SHP77 (cell line): ENCODE data around the gene MBOAT1.
"Not testable (repeated sequence)": the region's sequence is repeated elsewhere in the genome, so short reads cannot be mapped to it uniquely, and the experiment has no call there.

ENCODE experiments used
- DNase-seq, 2 experiments: peaks; one replicate each; lab custom pipeline; 2025; lab: John Stamatoyannopoulos, UW

MBOAT1 gene

DNA sequence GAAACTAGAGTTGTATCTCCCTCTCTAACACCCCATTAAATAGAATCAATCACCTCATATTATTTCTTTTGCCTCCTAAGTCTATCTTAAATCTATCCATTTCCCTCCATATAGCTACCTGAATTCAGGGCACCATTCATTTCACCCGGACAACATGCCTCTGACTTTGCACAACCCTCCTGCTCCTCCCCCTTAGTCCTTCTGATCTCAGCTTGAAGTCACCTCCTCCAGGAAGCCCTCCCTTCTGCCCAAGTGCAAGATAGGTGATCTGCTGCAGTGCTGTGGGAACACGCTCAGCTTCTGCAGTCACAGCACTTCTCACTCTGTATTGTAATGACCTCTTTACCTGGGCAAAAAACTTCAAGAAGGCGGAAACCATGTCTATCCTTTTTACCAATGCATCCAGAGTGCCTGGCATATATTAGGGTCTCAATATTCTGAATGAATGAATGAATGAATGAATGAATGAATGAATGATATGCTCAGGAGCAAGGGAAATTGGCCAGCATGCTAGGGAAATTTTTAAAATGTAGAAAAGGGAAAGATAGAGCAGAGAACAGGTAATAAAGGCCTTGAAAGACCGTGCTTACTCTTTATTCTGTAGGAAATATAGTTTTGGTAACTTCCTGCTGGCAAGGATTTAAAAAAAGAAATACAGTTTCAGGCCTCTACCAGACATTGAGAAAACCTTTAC lies 41.7 kb downstream of the MBOAT1 start:
- DNase-seq, result no peak

DNA sequence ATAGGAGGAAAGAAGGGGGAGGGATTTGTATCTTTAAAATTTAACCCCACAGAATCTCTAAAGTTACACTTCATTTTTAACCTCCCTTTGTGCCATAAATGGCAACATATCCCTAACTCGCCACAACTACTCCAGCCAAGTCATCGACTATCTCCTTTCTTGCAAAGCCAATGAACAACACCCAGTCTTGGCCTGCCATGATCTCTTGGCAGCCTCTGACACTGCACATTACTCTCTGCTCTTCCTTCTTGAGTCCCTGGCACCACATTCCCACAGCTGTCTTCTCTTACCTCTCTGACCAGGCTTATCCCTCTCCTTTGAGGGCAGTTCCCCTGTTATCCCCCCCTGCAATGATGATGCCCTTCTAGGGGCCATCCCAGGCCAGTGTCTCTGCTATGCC lies 42.5 kb downstream of the MBOAT1 start:
- DNase-seq, result no peak

DNA sequence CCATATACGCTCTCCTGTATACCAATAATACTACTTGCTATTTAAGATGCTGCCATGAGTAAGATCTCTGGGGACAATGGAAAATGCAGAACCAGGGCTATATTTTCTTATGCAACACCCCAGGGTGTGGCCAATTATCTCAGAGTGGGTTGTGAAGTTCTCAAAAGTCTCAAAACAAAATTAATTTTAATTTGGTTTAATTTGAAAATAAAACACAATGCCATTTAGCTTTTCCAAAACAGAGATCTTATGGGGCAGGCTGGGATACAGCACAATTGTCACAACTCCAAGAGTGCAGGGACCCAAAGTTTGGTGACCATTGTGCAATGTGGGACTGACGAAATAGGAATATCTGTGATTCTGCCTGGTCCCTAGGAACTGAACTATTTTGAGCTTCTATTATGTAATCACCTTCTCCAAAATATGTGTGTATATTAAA lies 43.1 kb downstream of the MBOAT1 start:
- DNase-seq, result no peak

DNA sequence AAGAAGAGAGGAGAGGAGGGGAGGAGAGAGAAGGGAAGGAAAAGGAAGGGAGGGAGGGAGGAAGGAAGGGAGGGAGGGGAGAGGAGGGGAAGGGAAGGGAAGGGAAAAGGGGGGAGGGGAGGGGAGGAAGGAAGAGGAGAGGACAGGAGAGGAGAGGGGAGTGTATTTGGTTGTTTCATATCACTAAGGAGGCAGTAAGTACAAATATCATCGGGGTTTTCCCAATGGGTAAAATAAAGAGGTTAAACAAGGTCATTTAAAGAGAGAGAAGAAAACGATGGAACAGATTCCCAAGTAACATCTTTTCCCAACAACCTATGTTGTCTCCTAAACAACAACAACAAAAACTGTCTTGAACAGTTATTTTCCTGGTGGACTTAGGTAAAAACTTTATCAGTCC lies 43.6 kb downstream of the MBOAT1 start:
- no peak for DNase-seq

DNA sequence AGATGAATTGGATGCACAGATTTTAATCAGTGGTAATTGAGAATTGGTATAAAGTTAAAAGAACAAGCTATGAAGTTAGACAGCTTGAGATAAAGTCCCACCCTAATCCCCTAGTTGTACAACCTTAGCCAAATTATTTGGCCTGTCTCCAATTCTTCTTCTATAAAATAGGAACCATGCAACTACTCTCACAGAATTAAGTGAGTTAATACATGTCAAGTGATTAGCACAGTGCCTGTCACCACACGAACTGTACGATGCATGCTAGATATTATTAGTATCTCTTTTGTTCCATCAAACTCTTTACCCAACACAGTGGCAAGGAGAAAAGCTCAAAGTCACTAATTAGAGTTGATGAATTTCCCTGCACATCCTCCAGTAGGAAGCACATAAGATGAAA lies 44.7 kb downstream of the MBOAT1 start:
- DNase-seq, result no peak

DNA sequence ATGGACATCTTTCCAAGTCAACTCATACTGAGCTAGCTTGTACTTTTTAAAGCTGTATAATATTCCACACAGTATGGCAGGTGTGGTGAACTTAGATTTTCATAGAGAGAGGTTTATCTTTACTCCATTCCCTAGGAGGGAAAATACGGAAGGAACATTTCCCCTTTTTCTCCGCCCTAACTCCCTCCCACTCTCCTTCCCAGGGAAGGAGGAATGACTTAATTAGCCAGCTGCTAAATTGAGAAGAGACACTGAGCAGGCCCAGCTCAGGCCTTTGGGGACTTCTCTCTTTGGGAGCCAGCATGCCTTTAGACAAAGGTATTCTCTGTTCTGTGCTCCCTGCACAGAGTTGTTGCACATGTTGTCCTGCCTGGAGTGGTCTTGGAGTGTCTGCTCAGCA lies 46.1 kb downstream of the MBOAT1 start:
- DNase-seq, result no peak

DNA sequence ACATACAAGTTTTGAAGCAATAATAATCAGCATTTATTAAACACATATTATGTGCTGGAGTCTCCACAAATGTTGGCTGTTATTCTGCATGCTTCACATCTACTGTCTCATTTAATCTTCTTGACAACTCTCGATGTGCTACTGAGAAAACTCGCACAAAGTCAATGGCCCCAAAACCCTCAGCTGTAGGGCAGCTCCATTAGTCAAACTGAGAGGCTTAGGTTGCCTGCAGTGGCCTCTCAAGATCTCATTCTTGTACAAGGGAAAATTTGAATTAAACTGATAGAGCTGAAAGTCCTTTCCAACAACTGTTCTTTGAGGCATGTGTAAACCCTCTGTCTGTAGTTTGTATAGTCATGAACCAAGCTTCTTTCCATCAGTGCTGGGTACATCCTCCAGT lies 49.8 kb downstream of the MBOAT1 start:
- no peak for DNase-seq

DNA sequence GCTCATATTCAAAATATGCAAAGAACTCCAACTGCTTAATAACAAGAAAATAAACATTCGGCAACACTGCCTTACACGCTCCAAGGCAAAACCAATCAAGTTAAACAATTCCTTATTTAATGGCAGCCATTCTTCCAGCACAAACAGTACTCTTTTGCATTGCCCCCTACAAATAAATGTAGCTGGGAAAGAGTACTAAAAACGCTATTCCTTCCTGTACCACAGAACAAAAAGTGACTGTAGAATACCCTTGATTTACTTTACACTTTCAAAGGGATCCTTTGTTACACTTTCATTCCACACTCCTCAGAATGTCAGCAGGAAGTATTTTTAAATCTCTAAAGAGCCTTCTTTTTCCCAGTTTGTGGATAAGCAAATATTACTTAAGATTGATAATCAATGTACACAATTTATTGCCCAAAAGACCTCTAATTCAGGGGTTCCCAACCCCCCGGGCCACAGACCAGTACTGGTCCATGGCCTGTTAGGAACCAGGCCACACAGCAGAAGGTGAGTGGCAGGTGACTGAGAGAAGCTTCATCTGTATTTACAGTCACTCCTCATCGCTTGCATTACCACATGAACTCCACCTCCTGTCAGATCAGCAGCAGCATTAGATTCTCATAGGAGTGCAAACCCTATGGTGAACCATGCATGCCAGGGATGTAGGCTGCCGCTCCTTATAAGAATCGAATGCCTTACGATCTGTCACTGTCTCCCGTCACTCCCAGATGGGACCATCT lies 51.6 kb downstream of the MBOAT1 start:
- DNase-seq, result no peak

DNA sequence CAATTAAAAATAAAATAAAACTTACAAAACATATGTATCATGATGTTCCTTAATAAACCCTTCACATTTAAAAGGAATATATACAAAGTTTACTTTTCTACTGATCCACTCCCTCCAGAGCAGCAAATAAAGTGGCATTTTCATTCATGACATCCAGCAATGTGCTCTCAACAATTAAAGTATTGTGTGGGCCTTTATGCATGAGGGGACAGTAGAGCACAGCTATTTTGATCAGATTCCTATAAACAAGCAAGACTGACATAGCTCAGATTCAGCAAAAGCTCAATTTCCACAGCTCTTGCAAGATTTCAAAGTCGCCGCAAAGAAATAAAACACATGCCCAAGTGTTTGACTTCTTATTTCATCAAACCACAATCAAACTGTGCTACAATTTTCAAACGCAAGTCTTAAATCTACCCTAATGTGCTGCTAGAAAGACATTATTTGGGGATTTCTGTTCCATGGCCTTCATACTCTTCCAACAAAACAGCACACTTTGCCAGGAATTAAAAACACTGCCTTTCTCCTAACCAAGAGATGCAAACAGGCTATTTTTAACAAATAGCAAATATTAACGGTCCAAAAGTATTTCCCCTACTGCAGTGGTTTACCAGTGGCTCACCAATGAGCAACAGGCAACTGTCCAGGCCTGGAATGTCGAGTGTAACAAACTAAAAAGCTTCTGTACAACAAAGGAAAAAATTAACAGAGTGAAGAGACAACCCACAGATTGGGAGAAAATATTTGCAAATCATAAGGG lies 52.3 kb downstream of the MBOAT1 start:
- no peak for DNase-seq

DNA sequence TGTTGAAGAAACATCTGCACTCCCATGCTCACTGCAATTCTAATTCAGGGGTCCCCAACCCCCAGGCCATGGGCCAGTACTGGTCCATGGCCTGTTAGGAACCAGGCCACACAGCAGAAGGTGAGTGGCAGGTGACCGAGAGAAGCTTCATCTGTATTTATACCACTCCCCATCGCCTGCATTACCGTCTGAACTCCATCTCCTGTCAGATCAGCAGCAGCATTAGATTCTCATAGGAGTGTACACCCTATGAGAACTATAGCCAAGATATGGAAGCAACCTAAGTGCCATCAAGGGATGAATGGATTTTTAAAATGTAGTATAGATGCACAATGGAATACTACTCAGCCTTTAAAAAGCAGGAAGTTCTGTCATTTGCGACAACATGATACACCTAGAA lies 53.2 kb downstream of the MBOAT1 start:
- no peak for DNase-seq

DNA sequence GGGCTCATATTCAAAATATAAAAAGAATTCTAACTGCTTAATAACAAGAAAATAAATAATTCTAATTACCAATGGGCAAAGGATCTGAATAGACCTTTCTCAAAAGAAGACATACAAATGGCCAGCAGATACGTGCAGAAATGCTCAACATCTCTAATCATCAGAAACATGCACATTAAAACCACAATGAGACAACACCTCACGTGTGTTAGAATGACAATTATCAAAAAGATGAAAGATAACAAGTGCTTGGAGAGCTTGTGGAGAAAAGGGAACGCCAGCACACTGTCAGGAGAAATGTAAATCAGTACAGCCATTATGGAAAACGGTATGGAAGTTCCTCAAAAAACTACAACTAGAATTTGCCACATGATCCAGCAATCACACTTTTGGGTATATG lies 53.6 kb downstream of the MBOAT1 start:
- DNase-seq, result no peak

DNA sequence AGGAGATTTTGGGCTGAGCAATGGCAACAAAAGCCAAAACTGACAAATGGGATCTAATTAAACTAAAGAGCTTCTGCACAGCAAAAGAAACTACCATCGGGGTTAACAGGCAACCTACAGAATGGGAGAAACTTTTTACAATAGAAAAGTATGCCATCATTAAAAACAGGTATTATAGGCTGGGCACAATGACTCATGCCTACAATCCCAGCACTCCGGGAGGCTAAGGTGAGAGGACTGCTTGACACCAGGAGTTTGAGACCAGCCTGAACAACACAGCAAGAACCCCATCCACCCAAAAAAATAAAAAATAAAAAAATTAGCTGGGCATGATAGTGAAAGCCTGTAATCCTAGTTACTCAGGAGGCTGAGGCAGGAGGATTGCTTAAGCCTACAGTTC lies 55.4 kb downstream of the MBOAT1 start:
- no peak for DNase-seq

DNA sequence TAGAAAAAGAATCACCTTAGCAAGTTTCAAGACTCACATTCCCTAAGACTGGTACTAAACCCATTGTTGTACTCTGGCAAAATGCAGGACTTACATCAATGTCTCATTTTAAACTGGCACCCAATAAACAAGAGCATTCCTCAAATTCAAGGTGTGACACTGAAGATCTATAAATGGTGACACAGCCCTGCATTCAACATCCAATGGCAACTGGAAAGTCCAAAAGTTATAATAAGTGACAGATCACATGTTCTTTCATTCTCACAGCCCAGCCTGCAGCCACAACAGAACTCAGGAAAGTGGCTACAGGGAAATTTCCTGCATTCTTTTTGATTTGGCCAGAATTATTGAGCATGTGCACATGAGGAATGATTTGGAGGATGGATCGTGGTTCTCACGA lies 57.5 kb downstream of the MBOAT1 start:
- no peak for DNase-seq

DNA sequence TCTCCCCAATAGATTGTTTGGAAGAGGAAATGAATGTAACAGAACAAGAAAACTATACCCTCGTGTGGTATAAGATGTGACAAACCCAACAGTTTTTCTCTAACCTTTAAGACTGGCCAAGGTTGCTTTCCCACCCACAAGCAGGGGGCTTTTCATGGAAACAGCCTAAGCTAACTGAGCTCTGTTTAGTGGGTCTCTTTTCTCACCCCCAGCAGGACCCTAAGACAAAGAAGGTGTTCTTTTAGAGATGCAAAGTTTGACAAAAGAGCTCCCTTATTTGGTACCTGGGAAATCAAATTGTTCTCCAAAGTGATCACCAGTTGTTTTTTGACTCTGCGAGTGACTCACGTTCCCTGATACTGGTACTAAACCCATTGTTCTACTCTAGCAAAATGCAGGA lies 59.1 kb downstream of the MBOAT1 start:
- DNase-seq, result no peak

DNA sequence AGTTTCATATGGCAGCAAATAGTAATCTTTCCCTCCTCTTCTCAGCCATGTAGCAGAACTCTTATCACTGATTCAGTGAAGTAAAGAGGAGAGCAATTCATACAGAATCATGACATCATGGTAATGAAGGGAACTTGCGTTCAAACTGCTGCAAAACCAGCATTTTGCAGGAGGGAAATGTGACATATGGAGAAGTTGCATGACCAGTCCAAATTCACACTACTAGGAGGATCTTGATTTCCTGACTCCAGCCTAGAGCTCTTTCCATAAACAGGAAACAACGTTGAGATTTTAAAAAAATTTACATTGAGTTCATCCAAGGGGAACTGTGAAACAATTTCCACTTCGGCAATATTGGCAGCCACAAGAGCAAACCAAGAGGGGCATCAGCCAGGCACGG lies 63.8 kb downstream of the MBOAT1 start:
- DNase-seq, result no peak

DNA sequence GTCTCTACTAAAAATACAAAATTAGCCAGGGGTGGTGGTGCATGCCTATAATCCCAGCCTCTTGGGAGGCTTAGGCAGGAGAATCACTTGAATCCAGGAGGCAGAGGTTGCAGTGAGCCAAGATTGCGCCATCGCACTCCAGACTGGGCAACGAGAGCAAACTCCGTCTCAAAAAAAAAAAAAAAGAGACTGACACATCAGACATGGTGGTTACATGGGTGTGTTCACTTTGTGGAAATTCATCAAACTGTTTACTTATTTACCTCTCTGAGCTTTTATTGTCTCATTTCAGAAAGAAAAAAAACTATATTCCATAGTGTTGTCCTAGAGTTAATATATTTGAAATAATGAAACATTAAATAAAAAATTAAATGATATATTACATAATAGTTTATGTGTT lies 64.8 kb downstream of the MBOAT1 start:
- DNase-seq, result no peak

DNA sequence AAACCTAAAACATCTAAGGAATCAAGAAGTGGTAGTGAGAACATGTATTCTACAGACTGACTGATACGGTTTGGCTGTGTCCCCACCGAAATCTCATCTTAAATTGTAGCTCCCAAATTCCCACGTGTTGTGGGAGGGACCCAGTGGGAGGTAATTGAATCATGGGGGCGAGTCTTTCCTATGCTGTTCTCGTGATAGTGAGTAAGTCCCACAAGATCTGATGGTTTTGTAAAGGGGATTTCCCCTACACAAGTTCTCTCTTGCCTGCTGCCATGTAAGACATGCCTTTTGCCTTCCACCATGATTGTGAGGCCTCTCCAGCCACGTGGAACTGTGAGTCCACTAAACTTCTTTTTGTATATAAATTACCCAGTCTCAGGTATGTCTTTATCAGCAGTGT lies 65.4 kb downstream of the MBOAT1 start:
- DNase-seq, result not testable (repeated sequence)

DNA sequence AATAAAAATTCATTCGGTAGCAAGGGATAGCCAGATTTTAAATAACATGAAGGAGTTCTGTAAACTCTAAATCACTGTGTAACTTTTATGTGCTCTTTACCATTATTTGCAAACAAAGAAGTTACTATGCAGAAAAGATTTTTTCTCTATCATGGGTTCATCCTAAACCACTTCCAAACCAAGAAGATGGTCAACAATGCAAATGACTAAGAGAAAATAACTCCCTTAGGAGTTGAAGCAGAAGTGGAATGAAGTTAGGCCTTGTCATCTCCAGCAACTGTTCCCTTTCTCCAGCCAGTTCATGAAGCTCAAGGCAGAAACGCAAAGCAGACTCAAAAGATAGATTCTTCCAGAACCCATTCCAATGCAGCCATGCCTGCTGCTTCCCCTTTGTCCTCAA lies 66.0 kb downstream of the MBOAT1 start:
- DNase-seq, result no peak

DNA sequence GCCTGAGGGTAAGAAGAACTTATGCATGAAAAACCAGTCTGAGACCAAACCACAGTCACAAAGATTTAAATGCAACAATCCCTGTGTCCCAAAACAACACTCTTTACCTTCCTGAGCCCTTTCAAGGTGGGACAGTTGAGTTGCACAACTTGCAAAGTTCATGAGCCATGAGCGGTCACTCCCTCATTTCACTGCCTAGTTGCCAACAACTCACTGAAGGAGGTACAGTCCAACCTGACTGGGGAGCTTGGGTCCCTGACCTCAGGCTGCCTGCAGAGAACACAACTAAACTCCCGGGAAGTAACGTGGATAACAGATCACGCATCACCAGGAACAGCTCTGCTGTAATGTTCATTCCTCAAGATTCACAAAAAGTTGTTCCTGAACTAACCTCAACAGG lies 69.4 kb downstream of the MBOAT1 start:
- DNase-seq, result no peak

DNA sequence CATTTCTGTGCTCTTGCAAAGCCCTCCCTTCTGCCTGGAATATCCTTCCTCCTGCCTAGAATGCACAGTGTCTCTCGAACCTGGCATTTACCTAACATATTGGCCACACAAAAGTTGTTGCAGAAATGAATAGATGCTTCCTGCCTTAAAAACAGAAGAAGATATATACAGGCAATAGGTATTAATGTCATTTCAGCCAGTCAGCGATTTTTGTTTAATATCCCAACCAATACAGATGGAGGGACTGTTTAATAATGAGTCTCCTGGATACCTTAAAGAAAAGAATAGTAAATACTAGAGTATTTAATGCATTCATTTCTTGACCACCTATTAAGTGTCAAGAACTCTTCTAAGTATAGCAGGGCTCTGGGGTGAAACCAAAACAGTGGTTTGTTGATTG lies 70.3 kb downstream of the MBOAT1 start:
- no peak for DNase-seq

DNA sequence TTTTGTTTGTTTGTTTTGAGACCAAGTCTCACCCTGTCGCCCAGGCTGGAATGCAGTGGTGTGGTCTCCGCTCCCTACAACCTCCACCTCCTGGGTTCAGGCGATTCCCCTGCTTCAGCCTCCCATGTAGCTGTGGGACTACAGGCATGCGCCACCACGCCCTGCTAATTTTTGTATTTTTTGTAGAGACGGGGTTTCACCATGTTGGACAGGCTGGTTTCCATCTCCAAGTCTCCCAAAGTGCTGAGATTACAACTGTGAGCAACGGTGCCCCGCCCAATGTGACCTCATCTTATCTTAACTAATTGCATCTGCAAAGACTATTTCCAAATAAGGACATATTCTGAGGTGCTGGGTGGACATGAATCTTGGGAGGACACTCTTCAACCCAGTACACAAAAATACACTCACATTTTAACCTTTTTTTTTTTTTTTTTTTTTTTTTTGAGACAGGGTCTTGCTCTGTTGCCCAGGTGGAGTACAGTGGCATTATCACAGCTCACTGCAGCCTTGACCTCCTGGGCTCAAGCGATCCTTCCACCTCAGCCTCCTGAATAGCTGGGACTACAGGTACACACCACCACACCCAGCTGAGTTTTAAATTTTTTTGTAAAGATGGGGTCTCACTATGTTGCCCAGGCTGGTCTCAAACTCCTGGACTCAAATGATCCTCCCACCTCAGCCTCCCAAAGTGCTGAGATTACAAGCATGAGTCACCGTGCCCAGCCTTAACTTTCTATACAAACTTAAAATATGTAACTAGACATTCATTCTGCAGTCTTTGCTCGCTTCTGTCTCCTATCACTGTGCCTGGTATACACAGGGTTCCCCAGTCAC lies 72.9 kb downstream of the MBOAT1 start:
- DNase-seq, result not testable (repeated sequence)

DNA sequence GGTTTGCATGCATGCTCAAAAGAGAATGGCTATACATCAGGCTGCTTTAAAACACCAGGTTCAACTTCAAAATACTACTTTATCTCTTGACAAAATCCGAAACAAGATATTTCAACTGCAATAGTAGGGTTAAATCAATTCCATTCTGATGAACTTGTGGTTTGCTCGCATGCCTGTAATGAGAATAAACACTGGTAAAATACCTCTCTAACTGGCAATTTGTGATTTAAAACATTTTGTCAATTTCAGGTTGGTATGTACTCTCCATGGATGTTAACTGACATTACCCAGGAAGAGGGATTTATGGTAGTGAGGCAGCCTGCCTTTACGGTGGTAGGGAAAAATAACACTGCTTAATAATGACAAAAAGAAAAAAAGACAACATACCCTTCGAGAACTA lies 74.4 kb downstream of the MBOAT1 start:
- no peak for DNase-seq
